PFSK-1 (cell line): ENCODE measurements around the gene CAMTA1.

ENCODE experiments used
- POLR2AphosphoS5 ChIP-seq: IDR thresholded peaks from 2 replicates; pipeline ENCODE4 v1.6.1; 2012; ENCODE audit warnings: low read depth, mild to moderate bottlenecking, control low read depth, low read length, moderate library complexity
- REST ChIP-seq, 2 experiments: IDR thresholded peaks; 2 replicates each; pipeline versions ENCODE4 v1.6.1 to v1.8.0; 2011 to 2012; ENCODE audit warnings: low read depth in 2 of 2, low read length in 2 of 2, control low read depth in 1 of 2, inconsistent platforms in 1 of 2, mild to moderate bottlenecking in 1 of 2, moderate library complexity in 1 of 2; ENCODE audit not compliant: insufficient read depth in 1 of 2

DNA sequence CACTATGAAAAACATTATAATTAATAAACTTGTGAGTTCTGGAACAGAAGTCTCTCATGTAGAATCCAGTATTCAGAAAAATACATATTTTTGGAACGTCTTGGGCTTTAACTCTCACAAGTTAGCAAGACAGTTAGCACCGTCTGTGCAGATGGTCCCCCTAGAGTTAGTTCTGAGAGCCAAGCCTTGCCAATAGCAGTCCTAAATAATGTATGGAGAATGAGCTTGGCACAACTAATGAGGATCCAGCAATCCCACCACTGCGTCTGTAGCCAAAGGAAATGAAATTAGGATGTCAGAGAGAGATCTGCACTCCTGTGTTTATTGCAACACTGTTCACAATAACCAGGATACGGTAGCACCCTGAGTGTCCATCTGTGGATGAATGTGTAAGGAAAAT lies 931.3 kb downstream of the CAMTA1 start:
- TF ChIP-seq POLR2AphosphoS5 (no peak), REST (IDR thresholded peaks at IDR 0.05; ENCODE audit: insufficient read depth in 1 of 2, low read depth in 2 of 2, low read length in 2 of 2) (no peak)
